ENCODE results near the gene PHF24. TPM values are rescaled to one million over a fixed set of nuclear protein-coding genes. Genes with fewer than 3 reads are reported as not detected.

PHF24 gene
- total RNA-seq, 1 experiment from 2014 or later: not detected

- TF ChIP-seq CTCF (conservative IDR thresholded peaks at IDR 0.05): no peak
- TF ChIP-seq EZH2 (IDR thresholded peaks at IDR 0.05; ENCODE audit: low read depth): no peak
- CTCF ChIA-PET: no interaction called here
- intact Hi-C loops (cut with micrococcal nuclease; ENCODE audit: unreplicated experiment): no loop called here
- Histone ChIP-seq H3K27me3 (ENCODE audit: insufficient read depth, low read depth) (peaks cover 4% of the 10 kb centered on the region; the same call in 1 of the 2 replicates), H3F3A (ENCODE audit: insufficient read depth, low read depth) (no peaks in the 10 kb centered on the region), H3K79me2 (ENCODE audit: low read depth) (no peaks in the 10 kb centered on the region), H3K9me2 (ENCODE audit: insufficient read depth) (no peaks in the 10 kb centered on the region), H3K4me3 (no peak overlapping the region), H3K9me3 (ENCODE audit: insufficient read depth, low read depth) (no peaks in the 10 kb centered on the region), H3K27ac (no peak overlapping the region), H3K4me2 (no peak overlapping the region), H4K20me1 (ENCODE audit: insufficient read depth) (no peaks in the 10 kb centered on the region), H3K4me1 (replicated peaks; ENCODE audit: insufficient read depth) (no peaks in the 10 kb centered on the region), H3K36me3 (ENCODE audit: low read depth) (no peaks in the 10 kb centered on the region), H2AFZ (no peak overlapping the region)
- POLR2A ChIA-PET (ENCODE audit: unreplicated experiment): no interaction called here
- DNase-seq: no peak
- no TSS peak for BruUV-seq (replicated peaks)
Measured at GRCh38 chr9:34956648-34957047, 1.4 kb upstream of the PHF24 start.

GRCh38 chr9:34958411-34958982, 412 bp downstream of the PHF24 start:
- H3K4me2 ChIP-seq: no peak overlapping the region
- ChIA-PET POLR2A (ENCODE audit: unreplicated experiment) (no interaction called here), CTCF (no interaction called here)

GRCh38 chr9:34959461-34959860, 1.4 kb downstream of the PHF24 start:
- ChIA-PET POLR2A (ENCODE audit: unreplicated experiment) (no interaction called here), CTCF (no interaction called here)
- Histone ChIP-seq H3K27me3 (ENCODE audit: insufficient read depth, low read depth) (no peaks in the 10 kb centered on the region), H3F3A (ENCODE audit: insufficient read depth, low read depth) (no peaks in the 10 kb centered on the region), H3K27ac (no peak overlapping the region), H2AFZ (no peak overlapping the region), H3K9me3 (ENCODE audit: insufficient read depth, low read depth) (no peaks in the 10 kb centered on the region), H3K4me3 (no peak overlapping the region), H3K4me2 (no peak overlapping the region), H3K9me2 (ENCODE audit: insufficient read depth) (no peaks in the 10 kb centered on the region), H3K4me1 (replicated peaks; ENCODE audit: insufficient read depth) (no peaks in the 10 kb centered on the region), H3K79me2 (ENCODE audit: low read depth) (no peaks in the 10 kb centered on the region), H3K36me3 (ENCODE audit: low read depth) (no peaks in the 10 kb centered on the region), H4K20me1 (ENCODE audit: insufficient read depth) (no peaks in the 10 kb centered on the region)
- no TSS peak for BruUV-seq (replicated peaks)
- TF ChIP-seq EZH2 (IDR thresholded peaks at IDR 0.05; ENCODE audit: low read depth) (no peak), CTCF (conservative IDR thresholded peaks at IDR 0.05) (no peak)
- no peak for DNase-seq
- intact Hi-C loops (cut with micrococcal nuclease; ENCODE audit: unreplicated experiment): no loop called here

More at GRCh38 chr9:34958411-34958982, 412 bp downstream of the PHF24 start:
- Histone ChIP-seq H3F3A (ENCODE audit: insufficient read depth, low read depth) (no peaks in the 10 kb centered on the region), H3K27ac (no peak overlapping the region), H3K36me3 (ENCODE audit: low read depth) (no peaks in the 10 kb centered on the region), H2AFZ (no peak overlapping the region), H3K9me3 (ENCODE audit: insufficient read depth, low read depth) (no peaks in the 10 kb centered on the region), H3K9me2 (ENCODE audit: insufficient read depth) (no peaks in the 10 kb centered on the region), H3K27me3 (ENCODE audit: insufficient read depth, low read depth) (no peaks in the 10 kb centered on the region), H3K4me3 (no peak overlapping the region), H3K4me1 (replicated peaks; ENCODE audit: insufficient read depth) (no peaks in the 10 kb centered on the region), H4K20me1 (ENCODE audit: insufficient read depth) (no peaks in the 10 kb centered on the region), H3K79me2 (ENCODE audit: low read depth) (no peaks in the 10 kb centered on the region)
- intact Hi-C loops (cut with micrococcal nuclease; ENCODE audit: unreplicated experiment): no loop called here
- TF ChIP-seq CTCF (conservative IDR thresholded peaks at IDR 0.05): no peak
- TF ChIP-seq EZH2 (IDR thresholded peaks at IDR 0.05; ENCODE audit: low read depth): no peak
- no peak for DNase-seq
- no TSS peak for BruUV-seq (replicated peaks)

Measured in PC-9 (cell line).